Endothelial cell of umbilical vein (primary cell): ENCODE results near the gene NUDT14.

ENCODE experiments used
- CTCF ChIP-seq, 2 donors: IDR thresholded peaks; 1 replicate in 1 of 2; 2 replicates in 1 of 2; pipeline ENCODE4 v1.5.1; 2011; ENCODE audit warnings: low read length in 2 of 2, mild to moderate bottlenecking in 2 of 2, moderate library complexity in 2 of 2, control low read depth in 1 of 2, inconsistent platforms in 1 of 2, low read depth in 1 of 2; ENCODE audit not compliant: insufficient read depth in 1 of 2; ENCODE audit errors: extremely low read depth in 1 of 2
- EZH2 ChIP-seq: IDR thresholded peaks from 2 replicates; pipeline ENCODE4 v1.6.1; 2012; ENCODE audit warnings: borderline replicate concordance, low read depth, mild to moderate bottlenecking, moderate library complexity, low read length, inconsistent platforms; ENCODE audit not compliant: severe bottlenecking
- JUN ChIP-seq: IDR thresholded peaks from 2 replicates; pipeline ENCODE4 v1.6.1; 2011; ENCODE audit warnings: borderline replicate concordance, low read depth; ENCODE audit not compliant: insufficient read length, insufficient read depth
- MAX ChIP-seq: IDR thresholded peaks from 2 replicates; pipeline ENCODE4 v1.6.1; 2011; ENCODE audit not compliant: insufficient read depth, insufficient read length
- MYC ChIP-seq: IDR thresholded peaks from one replicate; pipeline ENCODE4 v1.6.1; 2011; ENCODE audit warnings: mild to moderate bottlenecking, low read depth, low read length
- POLR2A ChIP-seq: IDR thresholded peaks from 2 replicates; pipeline ENCODE4 v1.6.1; 2012; ENCODE audit warnings: low read depth, mild to moderate bottlenecking, control low read depth, low read length
- POLR2AphosphoS5 ChIP-seq: IDR thresholded peaks from 2 replicates; pipeline ENCODE4 v1.6.1; 2012; ENCODE audit warnings: low read depth, mild to moderate bottlenecking, control low read depth, low read length, moderate library complexity; ENCODE audit not compliant: insufficient read depth

GRCh38 chr14:105156414-105157375 lies 24.4 kb downstream of the NUDT14 start:
- TF ChIP-seq MAX (no peak), POLR2A (no peak), CTCF (IDR thresholded peaks at IDR 0.05; ENCODE audit: extremely low read depth in 1 of 2, insufficient read depth in 1 of 2, low read depth in 1 of 2, low read length in 2 of 2) (no peak), EZH2 (no peak), POLR2AphosphoS5 (no peak), MYC (no peak), JUN (no peak)
